Vagina (tissue), 2 donors: Measurements from ENCODE around the gene MTERF4.

Experiments used
- POLR2AphosphoS5 ChIP-seq, 2 donors: sonication (generic); formaldehyde crosslinking; IDR thresholded peaks; one replicate each; pipeline ENCODE4 v1.9.0; 2017; ENCODE audit warnings: antibody characterized with exemption in 2 of 2, mild to moderate bottlenecking in 2 of 2, low read depth in 1 of 2; ENCODE audit not compliant: insufficient read depth in 1 of 2
- TF ChIP-seq, protein P1 (sequence below), 3 experiments: fragments of 450-650 bp in 2 of 3; fragments of 200-600 bp in 1 of 3; sonication (generic) in 1 of 3; IDR thresholded peaks; one replicate each; pipeline ENCODE4 v1.5.1; 2017 to 2019; ENCODE audit warnings: antibody characterized with exemption in 3 of 3, mild to moderate bottlenecking in 2 of 3, moderate library complexity in 2 of 3

GRCh38 chr2:241064008-241064801 is 37.9 kb downstream of the MTERF4 start:
- TF ChIP-seq, protein P1, sequence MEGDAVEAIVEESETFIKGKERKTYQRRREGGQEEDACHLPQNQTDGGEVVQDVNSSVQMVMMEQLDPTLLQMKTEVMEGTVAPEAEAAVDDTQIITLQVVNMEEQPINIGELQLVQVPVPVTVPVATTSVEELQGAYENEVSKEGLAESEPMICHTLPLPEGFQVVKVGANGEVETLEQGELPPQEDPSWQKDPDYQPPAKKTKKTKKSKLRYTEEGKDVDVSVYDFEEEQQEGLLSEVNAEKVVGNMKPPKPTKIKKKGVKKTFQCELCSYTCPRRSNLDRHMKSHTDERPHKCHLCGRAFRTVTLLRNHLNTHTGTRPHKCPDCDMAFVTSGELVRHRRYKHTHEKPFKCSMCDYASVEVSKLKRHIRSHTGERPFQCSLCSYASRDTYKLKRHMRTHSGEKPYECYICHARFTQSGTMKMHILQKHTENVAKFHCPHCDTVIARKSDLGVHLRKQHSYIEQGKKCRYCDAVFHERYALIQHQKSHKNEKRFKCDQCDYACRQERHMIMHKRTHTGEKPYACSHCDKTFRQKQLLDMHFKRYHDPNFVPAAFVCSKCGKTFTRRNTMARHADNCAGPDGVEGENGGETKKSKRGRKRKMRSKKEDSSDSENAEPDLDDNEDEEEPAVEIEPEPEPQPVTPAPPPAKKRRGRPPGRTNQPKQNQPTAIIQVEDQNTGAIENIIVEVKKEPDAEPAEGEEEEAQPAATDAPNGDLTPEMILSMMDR (IDR thresholded peaks at IDR 0.05), result no peak
- TF ChIP-seq POLR2AphosphoS5 (IDR thresholded peaks at IDR 0.05; ENCODE audit: insufficient read depth in 1 of 2, low read depth in 1 of 2), result no peak
